GM10847 (cell line): Measurements from ENCODE around the gene SREBF1.

Source experiments
- POLR2A ChIP-seq: IDR thresholded peaks from 2 replicates; pipeline ENCODE4 v1.6.1; 2011; ENCODE audit not compliant: insufficient read length; ENCODE audit errors: extremely low read depth

Gene SREBF1

GRCh38 chr17:17780922-17781590 lies 55.7 kb downstream of the SREBF1 start:
- no peak for TF ChIP-seq POLR2A

GRCh38 chr17:17779015-17779611 lies 57.7 kb downstream of the SREBF1 start:
- no peak for TF ChIP-seq POLR2A

GRCh38 chr17:17778308-17779014 lies 58.3 kb downstream of the SREBF1 start:
- no peak for TF ChIP-seq POLR2A

GRCh38 chr17:17776889-17777288 lies 59.9 kb downstream of the SREBF1 start:
- no peak for TF ChIP-seq POLR2A

- TF ChIP-seq POLR2A, result no peak
Observed at GRCh38 chr17:17774009-17774881, 62.5 kb downstream of the SREBF1 start.

- no peak for TF ChIP-seq POLR2A
Observed at GRCh38 chr17:17772231-17772630, 64.6 kb downstream of the SREBF1 start.

- no peak for TF ChIP-seq POLR2A
Observed at GRCh38 chr17:17771498-17772201, 65.1 kb downstream of the SREBF1 start.

- TF ChIP-seq POLR2A, result no peak
Observed at GRCh38 chr17:17770632-17771044, 66.1 kb downstream of the SREBF1 start.

- TF ChIP-seq POLR2A, result no peak
Observed at GRCh38 chr17:17769869-17770631, 66.7 kb downstream of the SREBF1 start.

GRCh38 chr17:17768424-17769088 lies 68.2 kb downstream of the SREBF1 start:
- TF ChIP-seq POLR2A, result no peak

- TF ChIP-seq POLR2A, result no peak
Observed at GRCh38 chr17:17767887-17768418, 68.8 kb downstream of the SREBF1 start.

GRCh38 chr17:17767154-17767869 lies 69.5 kb downstream of the SREBF1 start:
- no peak for TF ChIP-seq POLR2A

GRCh38 chr17:17766744-17767120 lies 70.1 kb downstream of the SREBF1 start:
- TF ChIP-seq POLR2A, result no peak
